Osteocyte (in vitro differentiated cells): ENCODE data around the gene FGF2. TPM values are rescaled to one million over a fixed set of nuclear protein-coding genes. Genes with fewer than 3 reads are reported as not detected.
A peak's percentile ranks its signal among the peaks of the same experiment; 100 is the strongest.

Experiments
- DNase-seq: peaks from one replicate; pipeline ENCODE4 v3.0.0; 2021; ENCODE audit warnings: mixed read lengths; ENCODE audit not compliant: unreplicated experiment; ENCODE audit errors: extremely low spot score
- H3K27ac Mint-ChIP-seq: one replicate; pipeline ENCODE4 v1.8.0; 2021; ENCODE audit warnings: mild to moderate bottlenecking, mixed read lengths; ENCODE audit not compliant: unreplicated experiment
- H3K27me3 Mint-ChIP-seq: one replicate; pipeline ENCODE4 v1.8.0; 2021; ENCODE audit warnings: mixed read lengths; ENCODE audit not compliant: unreplicated experiment
- H3K36me3 Mint-ChIP-seq: one replicate; pipeline ENCODE4 v1.8.0; 2021; ENCODE audit warnings: mixed read lengths; ENCODE audit not compliant: unreplicated experiment
- H3K4me1 Mint-ChIP-seq: one replicate; pipeline ENCODE4 v1.8.0; 2021; ENCODE audit warnings: mixed read lengths; ENCODE audit not compliant: unreplicated experiment
- H3K4me3 Mint-ChIP-seq: one replicate; pipeline ENCODE4 v1.8.0; 2021; ENCODE audit warnings: mild to moderate bottlenecking, moderate library complexity, mixed read lengths; ENCODE audit not compliant: unreplicated experiment
- H3K9me3 Mint-ChIP-seq: one replicate; pipeline ENCODE4 v1.8.0; 2021; ENCODE audit warnings: mixed read lengths; ENCODE audit not compliant: unreplicated experiment
- total RNA-seq: library from RNA; stranded (reverse); gene quantifications from 2 replicates; pipeline ENCODE4 v1.2.1, GENCODE V29; 2021
- TF ChIP-seq, protein P1 (sequence below): fragments of 200-600 bp; sonication (generic); IDR thresholded peaks from 2 replicates; pipeline ENCODE4 v1.5.0; 2021; ENCODE audit warnings: antibody characterized with exemption, mild to moderate bottlenecking, moderate library complexity

FGF2 gene
- total RNA-seq, 1 donor from 2014 or later: 29.2 TPM

DNA sequence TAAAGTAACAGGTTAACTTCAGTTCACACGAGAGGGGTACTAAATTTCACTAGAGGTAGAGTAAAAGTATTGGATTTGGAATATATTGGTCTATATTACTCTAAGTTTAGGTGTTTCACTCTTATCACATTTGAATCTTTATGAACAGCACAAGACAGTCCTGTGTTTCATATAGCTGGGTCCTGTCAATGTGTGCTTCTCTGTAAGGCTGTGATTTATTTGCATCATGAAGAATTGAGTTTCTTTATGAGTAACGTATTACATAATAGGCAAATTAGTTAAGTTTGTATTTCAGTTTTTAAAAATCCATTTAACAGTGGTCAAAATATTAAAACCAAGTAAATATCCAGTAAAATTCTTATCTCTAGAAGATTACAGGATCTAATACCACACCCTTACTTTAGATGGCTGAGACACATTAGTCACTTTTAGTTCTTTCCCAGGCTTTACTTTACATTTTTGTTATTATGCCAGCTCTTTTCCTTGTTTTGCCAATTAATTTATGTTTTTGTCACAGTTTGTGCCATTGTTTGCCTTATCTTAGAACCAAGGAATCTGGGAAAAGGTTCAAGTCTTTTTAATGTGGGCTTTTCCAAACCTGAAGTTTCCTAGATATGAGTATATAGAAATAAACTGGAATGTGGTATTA lies 63.6 kb downstream of the FGF2 start:
- H3K4me3 Mint-ChIP-seq: no peak overlapping the region
- peaks cover 38% of the 10 kb centered on the region for H3K36me3 Mint-ChIP-seq
- no peaks in the 10 kb centered on the region for H3K27me3 Mint-ChIP-seq
- peak overlapping the region; percentile 54 for H3K27ac Mint-ChIP-seq
- no peak for DNase-seq
- TF ChIP-seq, protein P1, sequence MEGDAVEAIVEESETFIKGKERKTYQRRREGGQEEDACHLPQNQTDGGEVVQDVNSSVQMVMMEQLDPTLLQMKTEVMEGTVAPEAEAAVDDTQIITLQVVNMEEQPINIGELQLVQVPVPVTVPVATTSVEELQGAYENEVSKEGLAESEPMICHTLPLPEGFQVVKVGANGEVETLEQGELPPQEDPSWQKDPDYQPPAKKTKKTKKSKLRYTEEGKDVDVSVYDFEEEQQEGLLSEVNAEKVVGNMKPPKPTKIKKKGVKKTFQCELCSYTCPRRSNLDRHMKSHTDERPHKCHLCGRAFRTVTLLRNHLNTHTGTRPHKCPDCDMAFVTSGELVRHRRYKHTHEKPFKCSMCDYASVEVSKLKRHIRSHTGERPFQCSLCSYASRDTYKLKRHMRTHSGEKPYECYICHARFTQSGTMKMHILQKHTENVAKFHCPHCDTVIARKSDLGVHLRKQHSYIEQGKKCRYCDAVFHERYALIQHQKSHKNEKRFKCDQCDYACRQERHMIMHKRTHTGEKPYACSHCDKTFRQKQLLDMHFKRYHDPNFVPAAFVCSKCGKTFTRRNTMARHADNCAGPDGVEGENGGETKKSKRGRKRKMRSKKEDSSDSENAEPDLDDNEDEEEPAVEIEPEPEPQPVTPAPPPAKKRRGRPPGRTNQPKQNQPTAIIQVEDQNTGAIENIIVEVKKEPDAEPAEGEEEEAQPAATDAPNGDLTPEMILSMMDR: no peak
- H3K9me3 Mint-ChIP-seq: no peaks in the 10 kb centered on the region
- H3K4me1 Mint-ChIP-seq: peaks cover 9% of the 10 kb centered on the region

DNA sequence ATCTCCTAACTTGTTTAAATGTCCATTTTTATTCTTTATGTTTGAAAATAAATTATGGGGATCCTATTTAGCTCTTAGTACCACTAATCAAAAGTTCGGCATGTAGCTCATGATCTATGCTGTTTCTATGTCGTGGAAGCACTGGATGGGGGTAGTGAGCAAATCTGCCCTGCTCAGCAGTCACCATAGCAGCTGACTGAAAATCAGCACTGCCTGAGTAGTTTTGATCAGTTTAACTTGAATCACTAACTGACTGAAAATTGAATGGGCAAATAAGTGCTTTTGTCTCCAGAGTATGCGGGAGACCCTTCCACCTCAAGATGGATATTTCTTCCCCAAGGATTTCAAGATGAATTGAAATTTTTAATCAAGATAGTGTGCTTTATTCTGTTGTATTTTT lies 68.2 kb downstream of the FGF2 start:
- no peak overlapping the region for H3K4me3 Mint-ChIP-seq
- H3K27ac Mint-ChIP-seq: no peak overlapping the region
- H3K4me1 Mint-ChIP-seq: peaks cover 37% of the 10 kb centered on the region
- no peak for DNase-seq
- H3K36me3 Mint-ChIP-seq: peaks cover 22% of the 10 kb centered on the region
- H3K9me3 Mint-ChIP-seq: no peaks in the 10 kb centered on the region
- H3K27me3 Mint-ChIP-seq: no peaks in the 10 kb centered on the region
- TF ChIP-seq, protein P1: no peak

DNA sequence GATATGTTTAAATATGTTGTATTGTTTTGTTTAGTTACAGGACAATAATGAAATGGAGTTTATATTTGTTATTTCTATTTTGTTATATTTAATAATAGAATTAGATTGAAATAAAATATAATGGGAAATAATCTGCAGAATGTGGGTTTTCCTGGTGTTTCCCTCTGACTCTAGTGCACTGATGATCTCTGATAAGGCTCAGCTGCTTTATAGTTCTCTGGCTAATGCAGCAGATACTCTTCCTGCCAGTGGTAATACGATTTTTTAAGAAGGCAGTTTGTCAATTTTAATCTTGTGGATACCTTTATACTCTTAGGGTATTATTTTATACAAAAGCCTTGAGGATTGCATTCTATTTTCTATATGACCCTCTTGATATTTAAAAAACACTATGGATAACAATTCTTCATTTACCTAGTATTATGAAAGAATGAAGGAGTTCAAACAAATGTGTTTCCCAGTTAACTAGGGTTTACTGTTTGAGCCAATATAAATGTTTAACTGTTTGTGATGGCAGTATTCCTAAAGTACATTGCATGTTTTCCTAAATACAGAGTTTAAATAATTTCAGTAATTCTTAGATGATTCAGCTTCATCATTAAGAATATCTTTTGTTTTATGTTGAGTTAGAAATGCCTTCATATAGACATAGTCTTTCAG lies 68.8 kb downstream of the FGF2 start:
- Mint-ChIP-seq H3K36me3 (peaks cover 22% of the 10 kb centered on the region), H3K27ac (peak overlapping the region; percentile 79), H3K4me3 (no peak overlapping the region), H3K27me3 (no peaks in the 10 kb centered on the region), H3K9me3 (no peaks in the 10 kb centered on the region), H3K4me1 (peaks cover 39% of the 10 kb centered on the region)
- TF ChIP-seq, protein P1: no peak
- no peak for DNase-seq

DNA sequence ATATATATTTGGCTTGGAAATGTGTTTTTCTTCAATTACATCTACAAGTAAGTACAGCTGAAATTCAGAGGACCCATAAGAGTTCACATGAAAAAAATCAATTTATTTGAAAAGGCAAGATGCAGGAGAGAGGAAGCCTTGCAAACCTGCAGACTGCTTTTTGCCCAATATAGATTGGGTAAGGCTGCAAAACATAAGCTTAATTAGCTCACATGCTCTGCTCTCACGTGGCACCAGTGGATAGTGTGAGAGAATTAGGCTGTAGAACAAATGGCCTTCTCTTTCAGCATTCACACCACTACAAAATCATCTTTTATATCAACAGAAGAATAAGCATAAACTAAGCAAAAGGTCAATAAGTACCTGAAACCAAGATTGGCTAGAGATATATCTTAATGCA lies 69.6 kb downstream of the FGF2 start:
- Mint-ChIP-seq H3K36me3 (peaks cover 22% of the 10 kb centered on the region), H3K27me3 (no peaks in the 10 kb centered on the region), H3K4me3 (no peak overlapping the region), H3K27ac (peak overlapping the region; percentile 79), H3K4me1 (peaks cover 44% of the 10 kb centered on the region), H3K9me3 (no peaks in the 10 kb centered on the region)
- TF ChIP-seq, protein P1: no peak
- no peak for DNase-seq

DNA sequence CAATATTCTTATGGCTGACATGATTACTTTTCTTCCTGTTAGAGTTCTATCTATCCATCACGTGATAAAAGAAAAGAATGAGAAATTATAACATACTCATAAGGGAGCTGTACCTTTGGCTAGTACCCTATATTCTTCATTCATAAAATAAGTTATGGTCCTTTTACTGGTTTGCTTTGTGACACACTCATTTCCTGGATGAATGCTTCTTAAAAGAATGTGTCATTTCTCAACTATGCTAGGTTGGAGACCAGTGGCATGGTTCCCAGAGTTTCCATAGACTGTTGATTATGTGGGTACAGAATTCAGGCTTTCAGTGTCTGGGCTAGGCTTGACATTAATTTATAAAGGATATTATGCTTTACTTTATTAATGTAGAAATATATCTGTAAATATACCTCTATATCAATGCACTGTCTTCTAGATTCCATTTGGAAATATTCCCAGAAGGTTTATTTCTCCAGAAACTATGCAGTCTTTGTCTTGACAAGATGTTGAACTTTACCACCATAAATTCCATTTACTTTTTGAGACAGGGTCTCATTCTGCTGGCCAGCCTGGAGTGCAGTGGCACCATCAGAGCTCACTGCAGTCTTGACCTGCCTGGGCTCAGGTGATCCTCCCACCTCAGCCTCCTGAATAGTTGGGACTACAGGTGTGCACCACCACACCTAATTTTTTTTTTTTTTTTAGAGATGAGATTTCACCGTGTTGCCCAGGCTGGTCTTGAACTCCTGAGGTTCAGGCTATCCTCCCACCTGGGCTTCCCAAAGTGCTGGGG lies 71.9 kb downstream of the FGF2 start:
- TF ChIP-seq, protein P1: no peak
- DNase-seq: no peak
- Mint-ChIP-seq H3K4me1 (peaks cover 44% of the 10 kb centered on the region), H3K36me3 (peaks cover 6% of the 10 kb centered on the region), H3K27me3 (no peaks in the 10 kb centered on the region), H3K4me3 (no peak overlapping the region), H3K9me3 (no peaks in the 10 kb centered on the region), H3K27ac (peak overlapping the region; percentile 67)
